ENCODE results near the gene KCNQ2. TPM values are rescaled to one million over a fixed set of nuclear protein-coding genes. Genes with fewer than 3 reads are reported as not detected.

The KCNQ2 gene
- total and polyA plus RNA-seq, 3 donors from 2014 or later, result 36.2 to 60.9 (median 49.2) TPM

- no peak for DNase-seq
- Histone ChIP-seq H3K4me3 (no peak overlapping the region), H3K27me3 (no peaks in the 10 kb centered on the region), H3K4me1 (no peaks in the 10 kb centered on the region), H3K27ac (no peak overlapping the region), H3K9me3 (no peaks in the 10 kb centered on the region), H3K36me3 (ENCODE audit: low read depth, missing control alignments) (no peaks in the 10 kb centered on the region)
- intact Hi-C loops (cut with DNase I; ENCODE audit: low total_unique reads), result no loop called here
- WGBS, 2 donors, result 86 to 87% methylated on average over 21 to 25 of the region's 34 CpGs
- no peak for TF ChIP-seq POLR2A (IDR thresholded peaks at IDR 0.05)
- TF ChIP-seq, protein P1, sequence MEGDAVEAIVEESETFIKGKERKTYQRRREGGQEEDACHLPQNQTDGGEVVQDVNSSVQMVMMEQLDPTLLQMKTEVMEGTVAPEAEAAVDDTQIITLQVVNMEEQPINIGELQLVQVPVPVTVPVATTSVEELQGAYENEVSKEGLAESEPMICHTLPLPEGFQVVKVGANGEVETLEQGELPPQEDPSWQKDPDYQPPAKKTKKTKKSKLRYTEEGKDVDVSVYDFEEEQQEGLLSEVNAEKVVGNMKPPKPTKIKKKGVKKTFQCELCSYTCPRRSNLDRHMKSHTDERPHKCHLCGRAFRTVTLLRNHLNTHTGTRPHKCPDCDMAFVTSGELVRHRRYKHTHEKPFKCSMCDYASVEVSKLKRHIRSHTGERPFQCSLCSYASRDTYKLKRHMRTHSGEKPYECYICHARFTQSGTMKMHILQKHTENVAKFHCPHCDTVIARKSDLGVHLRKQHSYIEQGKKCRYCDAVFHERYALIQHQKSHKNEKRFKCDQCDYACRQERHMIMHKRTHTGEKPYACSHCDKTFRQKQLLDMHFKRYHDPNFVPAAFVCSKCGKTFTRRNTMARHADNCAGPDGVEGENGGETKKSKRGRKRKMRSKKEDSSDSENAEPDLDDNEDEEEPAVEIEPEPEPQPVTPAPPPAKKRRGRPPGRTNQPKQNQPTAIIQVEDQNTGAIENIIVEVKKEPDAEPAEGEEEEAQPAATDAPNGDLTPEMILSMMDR (IDR thresholded peaks at IDR 0.05), result no peak
These were observed 68.0 kb downstream of the KCNQ2 start for GRCh38 chr20:63404129-63405085.

DNA sequence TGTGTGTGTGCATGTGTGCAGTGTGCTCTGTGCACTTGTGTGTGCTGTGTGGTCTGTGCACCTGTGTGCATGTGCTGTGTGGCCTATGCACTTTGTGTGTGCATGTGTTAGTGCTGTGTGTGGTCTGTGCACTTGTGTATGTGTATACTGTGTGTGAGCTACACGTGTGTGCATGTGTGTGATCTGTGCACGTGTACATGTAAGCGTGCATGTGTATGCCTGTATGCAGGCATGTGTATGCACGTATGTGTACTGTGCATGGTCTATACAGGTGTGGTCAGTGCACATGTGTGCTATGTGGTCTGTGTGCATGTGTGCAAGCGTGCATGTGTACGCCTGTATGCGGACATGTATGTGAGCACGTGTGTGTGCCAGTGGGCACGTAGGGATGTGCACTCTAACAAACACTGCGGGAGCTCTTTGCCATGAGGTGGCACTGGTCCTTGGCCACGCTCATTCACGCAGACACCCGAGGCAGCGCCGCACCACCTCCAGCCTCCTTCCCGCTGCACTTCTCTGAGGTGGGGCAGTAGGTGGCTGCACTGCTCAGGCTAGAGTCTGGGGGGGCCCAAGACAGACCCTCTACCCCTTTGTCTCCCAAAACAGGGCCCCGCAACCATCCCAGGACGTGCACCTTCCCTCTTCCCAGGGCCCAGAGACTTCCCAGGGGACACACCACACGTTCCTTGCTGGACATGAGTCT, 68.9 kb downstream of the KCNQ2 start:
- 83% methylated on average over 18 to 19 of the region's 19 CpGs for WGBS, 2 donors

DNA sequence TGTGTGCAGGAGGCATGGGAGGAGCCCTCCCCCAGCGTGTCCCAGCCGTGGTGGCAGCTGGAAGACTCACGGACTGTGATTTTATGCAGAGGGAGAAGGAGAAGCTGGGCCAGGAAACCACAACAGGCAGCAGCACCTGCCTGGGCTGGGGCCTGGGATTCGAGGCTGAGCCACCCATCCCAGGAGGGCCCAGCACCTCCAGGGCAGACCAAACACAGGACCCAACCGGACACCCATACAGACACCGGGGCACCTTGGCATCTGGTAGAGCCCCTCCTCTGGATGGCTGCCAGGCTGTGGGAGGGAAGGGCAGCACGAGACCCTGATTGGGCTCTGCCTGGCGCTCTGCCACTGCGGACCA, 69.6 kb downstream of the KCNQ2 start:
- H3K4me1 ChIP-seq, result no peaks in the 10 kb centered on the region
- no peaks in the 10 kb centered on the region for H3K9me3 ChIP-seq
- no peaks in the 10 kb centered on the region for H3K36me3 ChIP-seq (ENCODE audit: low read depth, missing control alignments)
- no peak overlapping the region for H3K27ac ChIP-seq
- H3K27me3 ChIP-seq, result no peaks in the 10 kb centered on the region
- intact Hi-C loops (cut with DNase I; ENCODE audit: low total_unique reads), result no loop called here
- WGBS, 2 donors, result 40 to 56% methylated on average over 1 to 8 of the region's 9 CpGs
- DNase-seq, result no peak
- no peak overlapping the region for H3K4me3 ChIP-seq
- TF ChIP-seq, protein P1 (IDR thresholded peaks at IDR 0.05), result no peak
- TF ChIP-seq POLR2A (IDR thresholded peaks at IDR 0.05), result no peak

More for the DNA sequence above, 68.9 kb downstream of the KCNQ2 start:
- intact Hi-C loops (cut with DNase I; ENCODE audit: low total_unique reads), result no loop called here
- no peak for DNase-seq
- TF ChIP-seq, protein P1 (IDR thresholded peaks at IDR 0.05), result no peak
- no peak for TF ChIP-seq POLR2A (IDR thresholded peaks at IDR 0.05)
- Histone ChIP-seq H3K4me3 (no peak overlapping the region), H3K36me3 (ENCODE audit: low read depth, missing control alignments) (no peaks in the 10 kb centered on the region), H3K27me3 (no peaks in the 10 kb centered on the region), H3K4me1 (no peaks in the 10 kb centered on the region), H3K27ac (no peak overlapping the region), H3K9me3 (no peaks in the 10 kb centered on the region)

- Histone ChIP-seq H3K4me3 (no peak overlapping the region), H3K9me3 (no peaks in the 10 kb centered on the region), H3K27me3 (no peaks in the 10 kb centered on the region), H3K36me3 (ENCODE audit: low read depth, missing control alignments) (no peaks in the 10 kb centered on the region), H3K27ac (no peak overlapping the region), H3K4me1 (no peaks in the 10 kb centered on the region)
- TF ChIP-seq POLR2A (IDR thresholded peaks at IDR 0.05), result no peak
- WGBS, 2 donors, result 68 to 72% methylated on average over 14 to 24 of the region's 24 CpGs
- DNase-seq, result no peak
- intact Hi-C loops (cut with DNase I; ENCODE audit: low total_unique reads), result no loop called here
These were observed 70.1 kb downstream of the KCNQ2 start for GRCh38 chr20:63402181-63402859.

All from testis (tissue), 3 donors.